Measurements from ENCODE around the gene PDE6A. TPM values are rescaled to one million over a fixed set of nuclear protein-coding genes. Genes with fewer than 3 reads are reported as not detected.

The PDE6A gene
- total and polyA plus RNA-seq, 9 of the 15 experiments (the other 6 are each of a cell fraction or from before 2014, with no cell fraction given): 0.01 to 0.04 (median 0.01) TPM; not detected in 6

DNA sequence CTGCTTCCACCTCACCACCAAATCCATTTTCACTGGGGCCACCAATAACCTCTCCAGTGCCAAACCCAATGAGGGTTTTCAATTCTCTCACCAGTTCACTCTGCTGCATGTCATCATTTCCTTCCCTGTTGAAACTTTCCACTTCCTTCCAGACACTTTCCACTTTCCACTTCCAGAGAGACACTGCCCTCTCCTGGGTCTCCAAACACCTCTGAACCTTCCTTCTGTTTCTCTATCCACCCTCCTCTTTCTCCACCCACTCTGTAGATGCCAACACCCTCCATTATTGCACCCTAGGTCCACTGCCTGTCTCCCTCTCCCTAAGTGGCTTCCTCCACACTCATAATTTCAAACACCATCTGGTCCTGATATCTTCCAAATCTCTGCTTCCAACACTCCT is 39.6 kb downstream of the PDE6A start (continued):
- TF ChIP-seq, protein P1, sequence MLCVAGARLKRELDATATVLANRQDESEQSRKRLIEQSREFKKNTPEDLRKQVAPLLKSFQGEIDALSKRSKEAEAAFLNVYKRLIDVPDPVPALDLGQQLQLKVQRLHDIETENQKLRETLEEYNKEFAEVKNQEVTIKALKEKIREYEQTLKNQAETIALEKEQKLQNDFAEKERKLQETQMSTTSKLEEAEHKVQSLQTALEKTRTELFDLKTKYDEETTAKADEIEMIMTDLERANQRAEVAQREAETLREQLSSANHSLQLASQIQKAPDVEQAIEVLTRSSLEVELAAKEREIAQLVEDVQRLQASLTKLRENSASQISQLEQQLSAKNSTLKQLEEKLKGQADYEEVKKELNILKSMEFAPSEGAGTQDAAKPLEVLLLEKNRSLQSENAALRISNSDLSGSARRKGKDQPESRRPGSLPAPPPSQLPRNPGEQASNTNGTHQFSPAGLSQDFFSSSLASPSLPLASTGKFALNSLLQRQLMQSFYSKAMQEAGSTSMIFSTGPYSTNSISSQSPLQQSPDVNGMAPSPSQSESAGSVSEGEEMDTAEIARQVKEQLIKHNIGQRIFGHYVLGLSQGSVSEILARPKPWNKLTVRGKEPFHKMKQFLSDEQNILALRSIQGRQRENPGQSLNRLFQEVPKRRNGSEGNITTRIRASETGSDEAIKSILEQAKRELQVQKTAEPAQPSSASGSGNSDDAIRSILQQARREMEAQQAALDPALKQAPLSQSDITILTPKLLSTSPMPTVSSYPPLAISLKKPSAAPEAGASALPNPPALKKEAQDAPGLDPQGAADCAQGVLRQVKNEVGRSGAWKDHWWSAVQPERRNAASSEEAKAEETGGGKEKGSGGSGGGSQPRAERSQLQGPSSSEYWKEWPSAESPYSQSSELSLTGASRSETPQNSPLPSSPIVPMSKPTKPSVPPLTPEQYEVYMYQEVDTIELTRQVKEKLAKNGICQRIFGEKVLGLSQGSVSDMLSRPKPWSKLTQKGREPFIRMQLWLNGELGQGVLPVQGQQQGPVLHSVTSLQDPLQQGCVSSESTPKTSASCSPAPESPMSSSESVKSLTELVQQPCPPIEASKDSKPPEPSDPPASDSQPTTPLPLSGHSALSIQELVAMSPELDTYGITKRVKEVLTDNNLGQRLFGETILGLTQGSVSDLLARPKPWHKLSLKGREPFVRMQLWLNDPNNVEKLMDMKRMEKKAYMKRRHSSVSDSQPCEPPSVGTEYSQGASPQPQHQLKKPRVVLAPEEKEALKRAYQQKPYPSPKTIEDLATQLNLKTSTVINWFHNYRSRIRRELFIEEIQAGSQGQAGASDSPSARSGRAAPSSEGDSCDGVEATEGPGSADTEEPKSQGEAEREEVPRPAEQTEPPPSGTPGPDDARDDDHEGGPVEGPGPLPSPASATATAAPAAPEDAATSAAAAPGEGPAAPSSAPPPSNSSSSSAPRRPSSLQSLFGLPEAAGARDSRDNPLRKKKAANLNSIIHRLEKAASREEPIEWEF (CRISPR knock-in tag; IDR thresholded peaks at IDR 0.05): no peak
- no peak for TF ChIP-seq STAT5A (IDR thresholded peaks at IDR 0.05; ENCODE audit: borderline replicate concordance, low read length)
- no peak for TF ChIP-seq PYGO2 (tag; IDR thresholded peaks at IDR 0.05)
- TF ChIP-seq KDM2B (CRISPR knock-in tag; IDR thresholded peaks at IDR 0.05): no peak
- TF ChIP-seq, protein P2, sequence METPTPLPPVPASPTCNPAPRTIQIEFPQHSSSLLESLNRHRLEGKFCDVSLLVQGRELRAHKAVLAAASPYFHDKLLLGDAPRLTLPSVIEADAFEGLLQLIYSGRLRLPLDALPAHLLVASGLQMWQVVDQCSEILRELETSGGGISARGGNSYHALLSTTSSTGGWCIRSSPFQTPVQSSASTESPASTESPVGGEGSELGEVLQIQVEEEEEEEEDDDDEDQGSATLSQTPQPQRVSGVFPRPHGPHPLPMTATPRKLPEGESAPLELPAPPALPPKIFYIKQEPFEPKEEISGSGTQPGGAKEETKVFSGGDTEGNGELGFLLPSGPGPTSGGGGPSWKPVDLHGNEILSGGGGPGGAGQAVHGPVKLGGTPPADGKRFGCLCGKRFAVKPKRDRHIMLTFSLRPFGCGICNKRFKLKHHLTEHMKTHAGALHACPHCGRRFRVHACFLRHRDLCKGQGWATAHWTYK (CRISPR knock-in tag; IDR thresholded peaks at IDR 0.05): no peak
- TF ChIP-seq CCNT2 (IDR thresholded peaks at IDR 0.05; ENCODE audit: borderline replicate concordance, extremely low read depth, insufficient read length, low read depth, low read length): no peak
- TF ChIP-seq ZNF436 (CRISPR knock-in tag; IDR thresholded peaks at IDR 0.05): no peak
- no peak for TF ChIP-seq PBX2 (CRISPR knock-in tag; IDR thresholded peaks at IDR 0.05; ENCODE audit: low read depth)
- no peak for TF ChIP-seq PBX2 (tag; conservative IDR thresholded peaks at IDR 0.05; ENCODE audit: low read depth)
- TF ChIP-seq SNRNP70 (optimal IDR thresholded peaks at IDR 0.05; ENCODE audit: low read depth, low read length): no peak
